GM18517 (cell line): ENCODE results near the gene LGALS14.
"Not testable (repeated sequence)": the region's sequence is repeated elsewhere in the genome, so short reads cannot be mapped to it uniquely, and the experiment has no call there.

Experiments
- ATAC-seq: cut with Tn5 transposase; IDR thresholded peaks from one replicate; pipeline ENCODE4 v1.9.1; 2021; ENCODE audit warnings: mild to moderate bottlenecking, moderate library complexity; ENCODE audit not compliant: unreplicated experiment

LGALS14 gene

GRCh38 chr19:39704181-39705044 lies at the start of gene LGALS14:
LGALS14 (plus strand) TSS chr19:39704481; CDS start chr19:39704529, 48 bp downstream.
- ATAC-seq: no peak

GRCh38 chr19:39655613-39656012 lies 48.7 kb upstream of the LGALS14 start, which contains the start of gene LGALS16:
LGALS16 (plus strand) TSS chr19:39655913; CDS start chr19:39655962, 49 bp downstream.
- no peak for ATAC-seq

- ATAC-seq: no peak
These were observed 44.5 kb upstream of the LGALS14 start for GRCh38 chr19:39659791-39660190.

GRCh38 chr19:39660661-39661060 lies 43.6 kb upstream of the LGALS14 start:
- no peak for ATAC-seq

- ATAC-seq: no peak
These were observed 42.7 kb upstream of the LGALS14 start for GRCh38 chr19:39661565-39661964.

- not testable (repeated sequence) for ATAC-seq
These were observed 34.4 kb upstream of the LGALS14 start for GRCh38 chr19:39669860-39670259.

GRCh38 chr19:39670998-39671397 lies 33.3 kb upstream of the LGALS14 start:
- ATAC-seq: no peak

GRCh38 chr19:39671739-39672363 lies 32.4 kb upstream of the LGALS14 start:
- no peak for ATAC-seq

- no peak for ATAC-seq
These were observed 31.8 kb upstream of the LGALS14 start for GRCh38 chr19:39672473-39672872.

GRCh38 chr19:39673862-39674261 lies 30.4 kb upstream of the LGALS14 start:
- ATAC-seq: not testable (repeated sequence)

- no peak for ATAC-seq
These were observed 28.3 kb upstream of the LGALS14 start for GRCh38 chr19:39676004-39676403.

- ATAC-seq: no peak
These were observed 26.1 kb upstream of the LGALS14 start for GRCh38 chr19:39677961-39678889.

- ATAC-seq: peak; percentile 77
These were observed 25.1 kb upstream of the LGALS14 start for GRCh38 chr19:39679056-39679790.

GRCh38 chr19:39679791-39680168 lies 24.5 kb upstream of the LGALS14 start:
- ATAC-seq: no peak

- no peak for ATAC-seq
These were observed 23.7 kb upstream of the LGALS14 start for GRCh38 chr19:39680593-39680992.

GRCh38 chr19:39681416-39681815 lies 22.9 kb upstream of the LGALS14 start:
- no peak for ATAC-seq

GRCh38 chr19:39684267-39684666 lies 20.0 kb upstream of the LGALS14 start:
- ATAC-seq: no peak

GRCh38 chr19:39686739-39687138 lies 17.5 kb upstream of the LGALS14 start:
- no peak for ATAC-seq

GRCh38 chr19:39688637-39689036 lies 15.6 kb upstream of the LGALS14 start:
- ATAC-seq: not testable (repeated sequence)

GRCh38 chr19:39692166-39692565 lies 12.1 kb upstream of the LGALS14 start:
- no peak for ATAC-seq
